Measurements from ENCODE around the gene STPG1. TPM values are rescaled to one million over a fixed set of nuclear protein-coding genes. Genes with fewer than 3 reads are reported as not detected.
A peak's percentile ranks its signal among the peaks of the same experiment; 100 is the strongest.

Gene STPG1
- total and polyA plus RNA-seq, 8 donors: 7.8 to 11.1 (median 9.0) TPM

GRCh38 chr1:24321697-24322469 is 91.7 kb downstream of the STPG1 start:
- no peaks in the 10 kb centered on the region for H3K9me3 ChIP-seq
- intact Hi-C loops (cut with DNase I): no loop called here
- no peak for TF ChIP-seq CTCF (IDR thresholded peaks at IDR 0.05)
- H3K4me1 ChIP-seq: peaks cover 11 to 33% of the 10 kb centered on the region in 2 donors
- H3K36me3 ChIP-seq: no peaks in the 10 kb centered on the region
- H3K4me3 ChIP-seq: peak overlapping the region; percentile 44 to 48
- H3K27ac ChIP-seq: no peak overlapping the region
- ATAC-seq (peak; percentile 75), DNase-seq (peak in 3 of 4 donors; percentile 49 to 86 (median 68))
- H3K27me3 ChIP-seq: peaks cover 14 to 77% of the 10 kb centered on the region in 2 donors

- Histone ChIP-seq H3K36me3 (no peaks in the 10 kb centered on the region), H3K27me3 (peaks cover 14 to 83% of the 10 kb centered on the region in 2 donors), H3K9me3 (no peaks in the 10 kb centered on the region), H3K4me3 (peak overlapping the region in 1 of 2 donors; percentile 48), H3K4me1 (peaks cover 11 to 33% of the 10 kb centered on the region in 2 donors), H3K27ac (no peak overlapping the region)
- TF ChIP-seq CTCF (IDR thresholded peaks at IDR 0.05): no peak
- intact Hi-C loops (cut with DNase I): no loop called here
- DNase-seq (no peak), ATAC-seq (no peak)
Observed at GRCh38 chr1:24321126-24321525, 92.5 kb downstream of the STPG1 start.

GRCh38 chr1:24319962-24320361 is 93.6 kb downstream of the STPG1 start:
- TF ChIP-seq CTCF (IDR thresholded peaks at IDR 0.05): no peak
- Histone ChIP-seq H3K9me3 (no peaks in the 10 kb centered on the region), H3K4me3 (no peak overlapping the region), H3K27me3 (peaks cover 14 to 82% of the 10 kb centered on the region in 2 donors), H3K27ac (no peak overlapping the region), H3K4me1 (peaks cover 11 to 33% of the 10 kb centered on the region in 2 donors), H3K36me3 (no peaks in the 10 kb centered on the region)
- intact Hi-C loops (cut with DNase I): no loop called here
- no peak for ATAC-seq
- DNase-seq: no peak

GRCh38 chr1:24319312-24319863 is 94.2 kb downstream of the STPG1 start, which contains the start of gene GRHL3:
Gene GRHL3, plus strand, starts transcription at chr1:24319357. Its CDS starts 195 bp downstream, at chr1:24319552.
- Histone ChIP-seq H3K27ac (no peak within 1 kb of the TSS), H3K9me3 (no peaks in the 10 kb centered on the region), H3K27me3 (peaks cover 14 to 85% of the 10 kb centered on the region in 2 donors), H3K4me1 (peaks cover 11 to 33% of the 10 kb centered on the region in 2 donors), H3K36me3 (no peaks in the 10 kb centered on the region), H3K4me3 (no peak within 1 kb of the TSS)
- peak in 2 of 4 donors; percentile 49 to 58 for DNase-seq
- ATAC-seq: peak; percentile 66
- no peak for TF ChIP-seq CTCF (IDR thresholded peaks at IDR 0.05)
- intact Hi-C loops (cut with DNase I): no loop called here

- peaks cover 11 to 33% of the 10 kb centered on the region in 2 donors for H3K4me1 ChIP-seq
- DNase-seq: no peak
- ATAC-seq: no peak
- no peak overlapping the region for H3K4me3 ChIP-seq
- H3K36me3 ChIP-seq: no peaks in the 10 kb centered on the region
- intact Hi-C loops (cut with DNase I): no loop called here
- no peak overlapping the region for H3K27ac ChIP-seq
- peaks cover 14 to 79% of the 10 kb centered on the region in 2 donors for H3K27me3 ChIP-seq
- H3K9me3 ChIP-seq: no peaks in the 10 kb centered on the region
- TF ChIP-seq CTCF (IDR thresholded peaks at IDR 0.05): no peak
Observed at GRCh38 chr1:24318615-24319311, 94.8 kb downstream of the STPG1 start.

Measured in left lung (tissue), 10 donors.